OCI-LY1 (cell line): ENCODE measurements around the gene PRDM13.

Experiments used
- H2AFZ ChIP-seq: fragments of 200-600 bp; sonication (generic), shearing (Covaris generic); 2 replicates; pipeline ENCODE4 v1.6.0; 2014; ENCODE audit warnings: antibody characterized with exemption, mild to moderate bottlenecking, low read length
- H3F3A ChIP-seq: fragments of 200-600 bp; sonication (generic), shearing (Covaris generic); 2 replicates; pipeline ENCODE4 v1.6.0; 2014; ENCODE audit warnings: mild to moderate bottlenecking, antibody characterized with exemption, low read length, moderate library complexity; ENCODE audit not compliant: insufficient read depth
- H3K27ac ChIP-seq: fragments of 200-600 bp; sonication (generic); 2 replicates; pipeline ENCODE4 v1.5.1; 2014; ENCODE audit warnings: low read length, mixed run types, mild to moderate bottlenecking, low read depth; ENCODE audit not compliant: poor library complexity, severe bottlenecking
- H3K27me3 ChIP-seq: fragments of 200-600 bp; sonication (generic); 2 replicates; pipeline ENCODE4 v1.6.0; 2014; ENCODE audit warnings: antibody characterized with exemption, mild to moderate bottlenecking, low read length, moderate library complexity; ENCODE audit not compliant: insufficient read depth
- H3K36me3 ChIP-seq: fragments of 200-600 bp; sonication (generic); 2 replicates; pipeline ENCODE4 v1.6.1; 2014; ENCODE audit warnings: mild to moderate bottlenecking, antibody characterized with exemption, low read length, moderate library complexity, mixed read lengths; ENCODE audit not compliant: insufficient read depth
- H3K4me1 ChIP-seq: fragments of 200-600 bp; sonication (generic); 2 replicates; pipeline ENCODE4 v1.5.1; 2014; ENCODE audit warnings: mild to moderate bottlenecking, low read length, moderate library complexity; ENCODE audit not compliant: insufficient read depth, severe bottlenecking
- H3K4me2 ChIP-seq: fragments of 200-600 bp; sonication (generic), shearing (Covaris generic); 2 replicates; pipeline ENCODE4 v1.6.1; 2014; ENCODE audit warnings: low read length
- H3K4me3 ChIP-seq: fragments of 200-600 bp; sonication (generic); 2 replicates; pipeline ENCODE4 v1.5.1; 2014; ENCODE audit warnings: low read length, low read depth, mild to moderate bottlenecking, mixed read lengths; ENCODE audit not compliant: poor library complexity, severe bottlenecking
- H3K79me2 ChIP-seq: fragments of 200-600 bp; shearing (Covaris generic); 2 replicates; pipeline ENCODE4 v1.6.1; 2016; ENCODE audit warnings: mixed run types, low read length, mixed read lengths; ENCODE audit not compliant: insufficient read depth
- H3K9ac ChIP-seq: fragments of 200-600 bp; sonication (generic), shearing (Covaris generic); 2 replicates; pipeline ENCODE4 v1.6.1; 2014; ENCODE audit warnings: mild to moderate bottlenecking, low read length, mixed read lengths
- H3K9me2 ChIP-seq: fragments of 200-600 bp; sonication (generic), shearing (Covaris generic); 2 replicates; pipeline ENCODE4 v1.6.1; 2014; ENCODE audit warnings: low read depth, mild to moderate bottlenecking, low read length, mixed read lengths
- H3K9me3 ChIP-seq: fragments of 200-600 bp; shearing (Covaris generic); 2 replicates; pipeline ENCODE4 v1.6.1; 2014; ENCODE audit warnings: low read length, mixed read lengths
- H4K20me1 ChIP-seq: fragments of 200-600 bp; sonication (generic), shearing (Covaris generic); 2 replicates; pipeline ENCODE4 v1.6.0; 2016; ENCODE audit warnings: mild to moderate bottlenecking, low read length; ENCODE audit not compliant: insufficient read depth
- EZH2 ChIP-seq: fragments of 200-600 bp; sonication (generic), shearing (Covaris generic); IDR thresholded peaks from 2 replicates; pipeline ENCODE4 v1.8.0; 2017; ENCODE audit warnings: borderline replicate concordance, mixed run types, mild to moderate bottlenecking, antibody characterized with exemption, low read length, moderate library complexity, mixed read lengths
- TF ChIP-seq, protein P1 (sequence below): fragments of 200-600 bp; sonication (generic), shearing (Covaris generic); IDR thresholded peaks from 2 replicates; pipeline ENCODE4 v1.5.1; 2017; ENCODE audit warnings: mild to moderate bottlenecking, antibody characterized with exemption, low read length, moderate library complexity, mixed read lengths

Gene PRDM13

DNA sequence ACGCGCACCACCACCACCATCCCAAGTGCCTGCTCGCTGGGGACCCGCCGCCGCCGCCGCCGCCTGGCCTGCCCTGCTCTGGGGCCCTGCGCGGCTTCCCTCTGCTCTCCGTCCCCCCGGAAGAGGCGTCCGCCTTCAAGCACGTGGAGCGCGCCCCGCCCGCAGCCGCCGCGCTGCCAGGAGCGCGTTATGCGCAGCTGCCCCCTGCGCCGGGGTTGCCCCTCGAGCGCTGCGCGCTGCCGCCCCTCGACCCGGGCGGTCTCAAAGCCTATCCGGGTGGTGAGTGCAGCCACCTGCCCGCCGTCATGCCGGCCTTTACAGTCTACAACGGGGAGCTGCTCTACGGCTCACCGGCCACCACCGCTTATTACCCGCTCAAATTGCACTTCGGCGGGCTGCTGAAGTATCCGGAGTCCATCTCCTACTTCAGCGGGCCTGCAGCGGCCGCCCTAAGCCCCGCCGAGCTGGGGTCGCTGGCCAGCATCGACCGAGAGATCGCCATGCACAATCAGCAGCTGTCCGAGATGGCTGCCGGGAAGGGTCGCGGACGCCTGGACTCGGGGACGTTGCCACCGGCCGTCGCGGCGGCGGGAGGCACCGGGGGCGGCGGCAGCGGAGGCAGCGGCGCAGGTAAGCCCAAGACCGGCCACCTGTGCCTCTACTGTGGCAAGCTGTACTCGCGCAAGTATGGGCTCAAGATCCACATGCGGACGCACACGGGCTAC, 7.2 kb downstream of the PRDM13 start:
- H3K27me3 ChIP-seq, result no peaks in the 10 kb centered on the region

DNA sequence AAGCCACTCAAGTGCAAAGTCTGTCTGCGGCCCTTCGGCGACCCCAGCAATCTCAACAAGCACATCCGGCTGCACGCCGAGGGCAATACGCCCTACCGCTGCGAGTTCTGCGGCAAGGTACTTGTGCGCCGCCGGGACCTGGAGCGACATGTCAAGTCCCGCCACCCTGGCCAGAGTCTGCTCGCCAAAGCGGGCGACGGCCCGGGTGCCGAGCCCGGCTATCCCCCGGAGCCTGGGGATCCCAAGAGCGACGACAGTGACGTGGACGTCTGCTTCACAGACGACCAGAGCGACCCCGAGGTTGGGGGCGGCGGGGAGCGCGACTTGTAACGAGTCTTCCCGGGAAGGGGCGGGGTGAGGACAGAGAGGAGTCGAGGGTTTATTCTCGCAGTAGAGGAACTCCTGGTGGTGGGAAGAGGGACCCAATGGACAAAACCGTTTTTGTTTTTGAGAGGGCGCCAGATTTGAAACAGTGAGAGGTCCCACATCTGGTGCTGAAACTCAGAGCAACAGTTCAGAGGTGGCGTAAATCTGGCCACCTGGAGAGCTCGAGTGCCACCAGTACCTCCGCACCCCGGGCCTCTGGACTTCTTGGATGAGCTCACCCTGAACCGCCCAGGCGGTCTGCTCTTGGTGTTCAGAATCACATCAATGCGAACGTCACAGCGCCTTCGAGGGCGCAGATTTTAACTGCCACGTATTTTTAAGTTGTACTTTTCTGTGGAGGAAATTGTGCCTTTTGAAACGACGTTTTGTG, 8.0 kb downstream of the PRDM13 start:
- H3K4me2 ChIP-seq, result no peak overlapping the region
- no peak for TF ChIP-seq EZH2
- TF ChIP-seq, protein P1, sequence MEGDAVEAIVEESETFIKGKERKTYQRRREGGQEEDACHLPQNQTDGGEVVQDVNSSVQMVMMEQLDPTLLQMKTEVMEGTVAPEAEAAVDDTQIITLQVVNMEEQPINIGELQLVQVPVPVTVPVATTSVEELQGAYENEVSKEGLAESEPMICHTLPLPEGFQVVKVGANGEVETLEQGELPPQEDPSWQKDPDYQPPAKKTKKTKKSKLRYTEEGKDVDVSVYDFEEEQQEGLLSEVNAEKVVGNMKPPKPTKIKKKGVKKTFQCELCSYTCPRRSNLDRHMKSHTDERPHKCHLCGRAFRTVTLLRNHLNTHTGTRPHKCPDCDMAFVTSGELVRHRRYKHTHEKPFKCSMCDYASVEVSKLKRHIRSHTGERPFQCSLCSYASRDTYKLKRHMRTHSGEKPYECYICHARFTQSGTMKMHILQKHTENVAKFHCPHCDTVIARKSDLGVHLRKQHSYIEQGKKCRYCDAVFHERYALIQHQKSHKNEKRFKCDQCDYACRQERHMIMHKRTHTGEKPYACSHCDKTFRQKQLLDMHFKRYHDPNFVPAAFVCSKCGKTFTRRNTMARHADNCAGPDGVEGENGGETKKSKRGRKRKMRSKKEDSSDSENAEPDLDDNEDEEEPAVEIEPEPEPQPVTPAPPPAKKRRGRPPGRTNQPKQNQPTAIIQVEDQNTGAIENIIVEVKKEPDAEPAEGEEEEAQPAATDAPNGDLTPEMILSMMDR, result no peak
- H4K20me1 ChIP-seq, result no peaks in the 10 kb centered on the region
- no peaks in the 10 kb centered on the region for H3K27me3 ChIP-seq
- H3K4me1 ChIP-seq, result no peaks in the 10 kb centered on the region
- no peaks in the 10 kb centered on the region for H3K36me3 ChIP-seq
- H2AFZ ChIP-seq, result no peak overlapping the region
- no peaks in the 10 kb centered on the region for H3K9me2 ChIP-seq
- H3K79me2 ChIP-seq, result no peaks in the 10 kb centered on the region
- H3K9me3 ChIP-seq, result no peaks in the 10 kb centered on the region
- no peak overlapping the region for H3K4me3 ChIP-seq
- no peak overlapping the region for H3K9ac ChIP-seq
- H3K27ac ChIP-seq, result no peak overlapping the region
- no peaks in the 10 kb centered on the region for H3F3A ChIP-seq

More for the DNA sequence above, 7.2 kb downstream of the PRDM13 start:
- Histone ChIP-seq H3K4me1 (no peaks in the 10 kb centered on the region), H4K20me1 (no peaks in the 10 kb centered on the region), H3K4me3 (peak overlapping the region; percentile 19), H3K9ac (no peak overlapping the region), H3F3A (no peaks in the 10 kb centered on the region), H3K79me2 (no peaks in the 10 kb centered on the region), H3K9me2 (no peaks in the 10 kb centered on the region), H3K27ac (no peak overlapping the region), H3K4me2 (peak overlapping the region; percentile 23; the same call in 1 of the 2 replicates), H3K9me3 (no peaks in the 10 kb centered on the region), H2AFZ (no peak overlapping the region), H3K36me3 (no peaks in the 10 kb centered on the region)
- no peak for TF ChIP-seq EZH2
- TF ChIP-seq, protein P1, result no peak

DNA sequence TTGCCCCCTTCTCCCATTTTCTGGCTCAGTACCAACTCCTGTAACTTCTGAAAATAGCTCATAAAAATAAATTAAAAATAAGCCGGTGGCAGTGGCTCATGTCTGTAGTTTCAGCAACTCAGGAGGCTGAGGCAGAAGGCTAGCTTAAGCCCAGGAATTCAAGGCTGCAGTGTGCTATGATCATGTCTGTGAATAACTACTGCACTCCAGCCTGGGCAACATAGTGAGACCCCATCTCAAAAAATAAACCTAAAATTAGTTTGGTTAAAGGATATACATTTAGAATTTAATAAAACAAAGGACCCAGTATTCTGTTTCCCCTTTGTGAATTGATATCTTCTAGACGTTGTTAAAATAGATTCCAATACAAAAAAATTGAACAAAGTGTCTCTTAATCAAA, 10.5 kb downstream of the PRDM13 start:
- H3K27me3 ChIP-seq, result no peaks in the 10 kb centered on the region

More for the DNA sequence above, 10.5 kb downstream of the PRDM13 start:
- H3K36me3 ChIP-seq, result no peaks in the 10 kb centered on the region
- H4K20me1 ChIP-seq, result no peaks in the 10 kb centered on the region
- no peaks in the 10 kb centered on the region for H3K79me2 ChIP-seq
- H3K4me3 ChIP-seq, result no peak overlapping the region
- H3K4me1 ChIP-seq, result no peaks in the 10 kb centered on the region
- TF ChIP-seq, protein P1, result no peak
- TF ChIP-seq EZH2, result no peak
- no peak overlapping the region for H3K9ac ChIP-seq
- H2AFZ ChIP-seq, result no peak overlapping the region
- H3K9me3 ChIP-seq, result no peaks in the 10 kb centered on the region
- H3K27ac ChIP-seq, result no peak overlapping the region
- no peak overlapping the region for H3K4me2 ChIP-seq
- no peaks in the 10 kb centered on the region for H3F3A ChIP-seq
- H3K9me2 ChIP-seq, result no peaks in the 10 kb centered on the region
